ENCODE data around the gene RAB40C.

The RAB40C gene

GRCh38 chr16:559411-560203, 30.3 kb upstream of the RAB40C start:
- Histone ChIP-seq H3K9ac (ENCODE audit: low read depth in 1 of 2, low read length in 2 of 2) (no peak overlapping the region), H3K4me3 (ENCODE audit: low read depth in 1 of 2, low read length in 2 of 2) (no peak overlapping the region), H3K4me1 (ENCODE audit: control insufficient read depth in 1 of 2, insufficient read depth in 2 of 2, low read length in 2 of 2) (no peaks in the 10 kb centered on the region), H3K9me3 (ENCODE audit: control insufficient read depth in 1 of 2, low read length in 2 of 2) (no peaks in the 10 kb centered on the region), H3K27ac (ENCODE audit: low read depth, low read length) (no peak overlapping the region), H3K36me3 (ENCODE audit: control insufficient read depth in 1 of 2, insufficient read depth in 2 of 2, low read length in 2 of 2) (no peaks in the 10 kb centered on the region), H3K27me3 (ENCODE audit: control insufficient read depth in 1 of 2, insufficient read depth in 2 of 2, low read length in 2 of 2) (peaks cover 22 to 41% of the 10 kb centered on the region in 2 donors)

GRCh38 chr16:560204-560700, 29.6 kb upstream of the RAB40C start, which contains the start of gene PRR35:
Gene PRR35 (plus strand): TSS chr16:560394. CDS start chr16:563295, 2,901 bp downstream.
- H3K4me1 ChIP-seq (ENCODE audit: control insufficient read depth in 1 of 2, insufficient read depth in 2 of 2, low read length in 2 of 2): no peaks in the 10 kb centered on the region
- no peaks in the 10 kb centered on the region for H3K9me3 ChIP-seq (ENCODE audit: control insufficient read depth in 1 of 2, low read length in 2 of 2)
- H3K9ac ChIP-seq (ENCODE audit: low read depth in 1 of 2, low read length in 2 of 2): no peak within 1 kb of the TSS
- no peaks in the 10 kb centered on the region for H3K36me3 ChIP-seq (ENCODE audit: control insufficient read depth in 1 of 2, insufficient read depth in 2 of 2, low read length in 2 of 2)
- no peak within 1 kb of the TSS for H3K4me3 ChIP-seq (ENCODE audit: low read depth in 1 of 2, low read length in 2 of 2)
- H3K27ac ChIP-seq (ENCODE audit: low read depth, low read length): no peak within 1 kb of the TSS
- peaks cover 22 to 41% of the 10 kb centered on the region in 2 donors for H3K27me3 ChIP-seq (ENCODE audit: control insufficient read depth in 1 of 2, insufficient read depth in 2 of 2, low read length in 2 of 2)

GRCh38 chr16:560701-561412, 29.0 kb upstream of the RAB40C start:
- Histone ChIP-seq H3K4me3 (ENCODE audit: low read depth in 1 of 2, low read length in 2 of 2) (no peak overlapping the region), H3K36me3 (ENCODE audit: control insufficient read depth in 1 of 2, insufficient read depth in 2 of 2, low read length in 2 of 2) (no peaks in the 10 kb centered on the region), H3K27me3 (ENCODE audit: control insufficient read depth in 1 of 2, insufficient read depth in 2 of 2, low read length in 2 of 2) (peaks cover 22 to 41% of the 10 kb centered on the region in 2 donors), H3K9me3 (ENCODE audit: control insufficient read depth in 1 of 2, low read length in 2 of 2) (no peaks in the 10 kb centered on the region), H3K9ac (ENCODE audit: low read depth in 1 of 2, low read length in 2 of 2) (no peak overlapping the region), H3K4me1 (ENCODE audit: control insufficient read depth in 1 of 2, insufficient read depth in 2 of 2, low read length in 2 of 2) (peaks cover 0 to under 1% of the 10 kb centered on the region in 2 donors), H3K27ac (ENCODE audit: low read depth, low read length) (no peak overlapping the region)

- H3K27me3 ChIP-seq (ENCODE audit: control insufficient read depth in 1 of 2, insufficient read depth in 2 of 2, low read length in 2 of 2): peaks cover 22 to 41% of the 10 kb centered on the region in 2 donors
- no peaks in the 10 kb centered on the region for H3K36me3 ChIP-seq (ENCODE audit: control insufficient read depth in 1 of 2, insufficient read depth in 2 of 2, low read length in 2 of 2)
- H3K4me3 ChIP-seq (ENCODE audit: low read depth in 1 of 2, low read length in 2 of 2): no peak overlapping the region
- H3K9me3 ChIP-seq (ENCODE audit: control insufficient read depth in 1 of 2, low read length in 2 of 2): no peaks in the 10 kb centered on the region
- H3K27ac ChIP-seq (ENCODE audit: low read depth, low read length): no peak overlapping the region
- peaks cover 3 to 6% of the 10 kb centered on the region in 2 donors for H3K4me1 ChIP-seq (ENCODE audit: control insufficient read depth in 1 of 2, insufficient read depth in 2 of 2, low read length in 2 of 2)
- H3K9ac ChIP-seq (ENCODE audit: low read depth in 1 of 2, low read length in 2 of 2): no peak overlapping the region
Measured at GRCh38 chr16:561413-561794, 28.5 kb upstream of the RAB40C start.

DNA sequence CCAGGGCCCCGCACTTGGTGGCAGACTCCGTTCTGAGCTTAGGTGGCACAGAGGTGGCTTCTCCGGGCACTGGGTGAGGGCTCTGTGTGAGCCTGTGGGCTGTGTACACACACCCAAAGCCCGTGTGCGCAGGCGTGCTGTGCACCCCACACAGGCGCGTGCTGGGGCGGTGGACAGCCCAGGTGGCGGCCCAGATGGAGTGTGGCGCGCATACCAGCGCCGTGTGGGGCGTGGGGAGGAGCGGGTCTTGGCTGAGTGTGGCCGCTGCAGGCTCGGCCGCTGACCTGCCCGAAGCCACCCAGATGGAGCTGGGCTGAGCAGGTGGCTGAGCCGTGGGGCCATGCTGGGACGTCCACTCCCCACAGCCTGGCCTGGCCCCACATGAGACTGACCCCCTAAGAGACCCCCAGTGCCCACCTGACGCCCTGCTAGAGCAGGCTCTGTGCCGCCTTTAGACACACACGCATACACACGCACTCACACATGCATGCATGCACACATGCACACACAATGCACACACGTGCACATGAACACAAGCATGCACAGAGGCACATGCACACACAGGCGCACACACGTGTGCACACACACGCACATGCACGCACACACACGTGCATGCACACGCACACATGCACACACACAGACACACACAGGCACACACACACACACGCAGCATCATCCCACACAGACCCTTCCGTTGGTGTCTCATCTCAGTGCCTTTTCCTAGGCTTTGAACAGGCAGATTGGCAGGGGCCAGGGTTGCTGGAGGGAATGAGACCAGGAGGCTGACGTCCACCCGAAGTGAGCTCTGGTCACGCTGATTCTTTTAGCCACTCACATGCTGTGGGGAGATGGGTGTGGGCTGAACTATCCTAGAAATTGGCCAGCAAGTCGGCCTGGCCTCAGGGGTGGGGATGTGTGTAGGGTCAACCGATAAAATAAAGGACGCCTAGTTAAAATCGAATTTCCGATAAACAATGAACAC, 27.6 kb upstream of the RAB40C start:
- no peak overlapping the region for H3K27ac ChIP-seq (ENCODE audit: low read depth, low read length)
- H3K4me1 ChIP-seq (ENCODE audit: control insufficient read depth in 1 of 2, insufficient read depth in 2 of 2, low read length in 2 of 2): peaks cover 11 to 15% of the 10 kb centered on the region in 2 donors
- H3K9ac ChIP-seq (ENCODE audit: low read depth in 1 of 2, low read length in 2 of 2): no peak overlapping the region
- no peaks in the 10 kb centered on the region for H3K9me3 ChIP-seq (ENCODE audit: control insufficient read depth in 1 of 2, low read length in 2 of 2)
- peaks cover 22 to 41% of the 10 kb centered on the region in 2 donors for H3K27me3 ChIP-seq (ENCODE audit: control insufficient read depth in 1 of 2, insufficient read depth in 2 of 2, low read length in 2 of 2)
- no peak overlapping the region for H3K4me3 ChIP-seq (ENCODE audit: low read depth in 1 of 2, low read length in 2 of 2)
- no peaks in the 10 kb centered on the region for H3K36me3 ChIP-seq (ENCODE audit: control insufficient read depth in 1 of 2, insufficient read depth in 2 of 2, low read length in 2 of 2)

DNA sequence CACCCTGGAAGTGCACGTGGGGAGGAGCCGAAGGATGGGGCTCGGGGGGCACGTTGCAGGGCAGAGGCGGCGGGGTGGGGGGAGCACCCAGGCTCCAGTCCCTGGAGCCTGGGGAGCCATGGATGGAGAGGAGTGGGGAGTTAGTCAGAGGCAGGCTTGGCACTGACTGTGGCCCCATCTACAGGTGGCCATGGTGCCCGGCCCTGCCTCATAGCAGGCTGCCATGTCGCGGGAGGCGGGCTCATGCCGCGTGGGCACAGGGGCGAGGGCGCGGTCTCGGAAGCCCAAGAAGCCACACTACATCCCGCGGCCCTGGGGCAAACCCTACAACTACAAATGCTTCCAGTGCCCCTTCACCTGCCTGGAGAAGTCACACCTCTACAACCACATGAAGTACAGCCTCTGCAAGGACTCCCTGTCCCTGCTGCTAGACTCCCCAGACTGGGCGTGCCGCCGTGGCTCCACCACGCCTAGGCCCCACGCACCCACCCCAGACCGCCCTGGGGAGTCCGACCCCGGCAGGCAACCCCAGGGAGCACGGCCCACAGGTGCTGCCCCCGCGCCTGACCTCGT, 26.7 kb upstream of the RAB40C start:
- Histone ChIP-seq H3K27me3 (ENCODE audit: control insufficient read depth in 1 of 2, insufficient read depth in 2 of 2, low read length in 2 of 2) (peaks cover 22 to 34% of the 10 kb centered on the region in 2 donors), H3K27ac (ENCODE audit: low read depth, low read length) (no peak overlapping the region), H3K4me3 (ENCODE audit: low read depth in 1 of 2, low read length in 2 of 2) (no peak overlapping the region), H3K36me3 (ENCODE audit: control insufficient read depth in 1 of 2, insufficient read depth in 2 of 2, low read length in 2 of 2) (no peaks in the 10 kb centered on the region), H3K9ac (ENCODE audit: low read depth in 1 of 2, low read length in 2 of 2) (no peak overlapping the region), H3K4me1 (ENCODE audit: control insufficient read depth in 1 of 2, insufficient read depth in 2 of 2, low read length in 2 of 2) (peaks cover 18 to 24% of the 10 kb centered on the region in 2 donors), H3K9me3 (ENCODE audit: control insufficient read depth in 1 of 2, low read length in 2 of 2) (no peaks in the 10 kb centered on the region)

DNA sequence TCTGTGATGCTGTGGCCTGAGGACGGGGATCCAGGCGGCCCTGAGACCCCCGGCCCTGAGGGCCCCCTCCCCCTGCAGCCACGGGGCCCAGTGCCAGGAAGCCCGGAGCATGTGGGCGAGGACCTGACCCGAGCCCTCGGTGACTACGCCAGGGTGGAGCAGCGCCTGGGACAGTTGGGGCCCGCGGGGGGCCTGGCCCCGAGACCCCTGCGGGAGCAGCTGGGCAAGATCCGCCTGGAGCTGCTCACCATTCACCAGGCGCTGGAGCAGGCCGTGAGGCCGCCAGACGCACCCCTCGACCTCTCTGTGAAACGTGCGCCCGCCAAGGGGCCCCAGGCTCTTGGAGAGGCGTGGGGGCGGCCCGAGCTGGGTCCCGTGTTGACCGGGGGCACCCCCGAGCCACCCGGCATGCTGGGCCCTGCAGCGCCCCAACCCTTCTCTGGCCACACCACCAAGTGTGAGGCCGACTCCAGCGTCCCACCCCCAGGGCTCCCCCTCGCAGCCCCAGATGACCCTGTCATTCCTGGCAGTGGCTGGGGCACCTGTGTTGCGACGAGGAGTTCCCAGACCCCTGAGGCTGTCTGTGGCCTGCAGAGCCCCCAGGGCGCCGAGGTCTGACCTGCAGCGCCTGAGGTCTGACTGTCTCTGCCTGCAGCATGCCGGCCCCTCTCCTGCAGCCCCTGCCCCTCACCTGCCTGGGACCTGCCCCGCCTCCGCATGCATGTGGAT, 25.0 kb upstream of the RAB40C start:
- Histone ChIP-seq H3K27me3 (ENCODE audit: control insufficient read depth in 1 of 2, insufficient read depth in 2 of 2, low read length in 2 of 2) (peaks cover 13 to 21% of the 10 kb centered on the region in 2 donors), H3K9ac (ENCODE audit: low read depth in 1 of 2, low read length in 2 of 2) (no peak overlapping the region), H3K27ac (ENCODE audit: low read depth, low read length) (no peak overlapping the region), H3K4me1 (ENCODE audit: control insufficient read depth in 1 of 2, insufficient read depth in 2 of 2, low read length in 2 of 2) (peaks cover 31 to 36% of the 10 kb centered on the region in 2 donors), H3K36me3 (ENCODE audit: control insufficient read depth in 1 of 2, insufficient read depth in 2 of 2, low read length in 2 of 2) (no peaks in the 10 kb centered on the region), H3K9me3 (ENCODE audit: control insufficient read depth in 1 of 2, low read length in 2 of 2) (no peaks in the 10 kb centered on the region), H3K4me3 (ENCODE audit: low read depth in 1 of 2, low read length in 2 of 2) (no peak overlapping the region)

GRCh38 chr16:565419-566330, 24.2 kb upstream of the RAB40C start:
- Histone ChIP-seq H3K36me3 (ENCODE audit: control insufficient read depth in 1 of 2, insufficient read depth in 2 of 2, low read length in 2 of 2) (no peaks in the 10 kb centered on the region), H3K4me1 (ENCODE audit: control insufficient read depth in 1 of 2, insufficient read depth in 2 of 2, low read length in 2 of 2) (peaks cover 31 to 39% of the 10 kb centered on the region in 2 donors), H3K9ac (ENCODE audit: low read depth in 1 of 2, low read length in 2 of 2) (no peak overlapping the region), H3K27me3 (ENCODE audit: control insufficient read depth in 1 of 2, insufficient read depth in 2 of 2, low read length in 2 of 2) (peaks cover 13 to 21% of the 10 kb centered on the region in 2 donors), H3K9me3 (ENCODE audit: control insufficient read depth in 1 of 2, low read length in 2 of 2) (no peaks in the 10 kb centered on the region), H3K27ac (ENCODE audit: low read depth, low read length) (no peak overlapping the region), H3K4me3 (ENCODE audit: low read depth in 1 of 2, low read length in 2 of 2) (no peak overlapping the region)

Measured in duodenal mucosa (tissue), 2 donors.